SK-MEL-5 (cell line): ENCODE data around the gene TIAM1. TPM values are rescaled to one million over a fixed set of nuclear protein-coding genes. Genes with fewer than 3 reads are reported as not detected.

Experiments used
- DNase-seq: peaks from one replicate; pipeline ENCODE4 v3.0.0-alpha.2; 2016; ENCODE audit warnings: low read depth, low spot score
- in situ Hi-C: cut with HindIII; loops from 2 replicates; pipeline ENCODE4 v1.10.0; 2016; ENCODE audit warnings: low sequenced_read_pairs, high pct_unique_total_duplicates, low pct_unique_long_range_greater_than_20kb
- total RNA-seq: library from RNA; depleted of rRNA; stranded (reverse); fragments of >200 nt; shearing (Covaris generic); gene quantifications from 2 replicates; pipeline ENCODE4 v1.2.3, GENCODE V29; 2014

TIAM1 gene
- total RNA-seq, 1 experiment from 2014 or later, result 4.3 TPM

DNA sequence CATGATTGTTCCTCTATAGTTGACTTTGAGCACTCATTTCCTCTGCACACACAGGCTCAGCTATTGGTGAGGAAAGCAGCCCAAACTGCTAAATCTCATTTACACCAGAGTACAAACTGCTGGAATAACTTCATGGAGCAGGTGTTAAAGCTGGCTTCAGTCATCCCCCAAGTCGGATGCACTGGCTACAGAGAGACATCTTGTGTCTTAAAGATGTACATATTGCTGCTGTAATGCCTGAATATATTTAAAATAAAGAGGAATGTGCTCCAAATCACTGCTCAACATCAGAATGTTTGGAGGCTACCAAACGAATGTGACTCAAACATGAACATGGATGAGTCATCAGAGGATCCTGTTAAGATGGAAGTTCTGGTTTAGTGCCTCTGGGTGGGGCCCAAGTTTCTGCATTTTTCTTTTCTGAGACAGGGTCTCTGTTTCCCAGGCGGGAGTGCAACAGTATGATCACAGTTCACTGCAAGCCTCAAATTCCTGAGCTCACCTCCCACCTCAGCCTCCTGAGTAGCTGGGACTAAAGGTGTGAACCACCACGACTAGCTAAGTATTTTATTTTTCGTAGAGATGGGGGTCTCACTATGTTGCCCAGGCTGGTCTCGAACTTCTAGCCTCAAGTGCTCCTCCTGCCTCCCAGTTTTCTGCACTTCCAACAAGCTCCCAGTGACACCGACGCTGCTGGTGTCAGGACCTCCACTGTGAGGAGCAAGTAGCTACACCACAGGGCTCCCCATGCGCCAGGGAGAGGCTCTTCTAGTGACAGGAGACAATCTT lies 226.7 kb downstream of the TIAM1 start:
- no peak for DNase-seq
- in situ Hi-C loops, result no loop called here

DNA sequence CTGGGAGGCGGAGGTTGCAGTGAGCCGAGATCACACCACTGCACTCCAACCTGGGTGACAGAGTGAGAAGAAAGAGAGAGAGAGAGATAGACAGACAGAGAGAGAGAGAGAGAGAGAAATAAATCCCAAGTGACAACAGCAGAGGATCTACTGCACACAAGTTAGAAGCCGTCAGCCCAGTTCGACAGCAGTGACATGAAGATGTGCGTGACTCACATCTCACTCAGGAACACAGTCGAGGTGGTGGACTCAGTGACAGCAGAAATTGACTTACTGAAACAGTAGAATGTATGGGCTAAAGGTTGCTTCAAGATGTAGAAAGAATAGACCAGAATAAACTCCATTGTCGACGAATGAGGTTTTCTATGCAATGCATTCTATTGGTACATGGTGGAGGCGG lies 228.8 kb downstream of the TIAM1 start:
- no peak for DNase-seq
- in situ Hi-C loops, result no loop called here

DNA sequence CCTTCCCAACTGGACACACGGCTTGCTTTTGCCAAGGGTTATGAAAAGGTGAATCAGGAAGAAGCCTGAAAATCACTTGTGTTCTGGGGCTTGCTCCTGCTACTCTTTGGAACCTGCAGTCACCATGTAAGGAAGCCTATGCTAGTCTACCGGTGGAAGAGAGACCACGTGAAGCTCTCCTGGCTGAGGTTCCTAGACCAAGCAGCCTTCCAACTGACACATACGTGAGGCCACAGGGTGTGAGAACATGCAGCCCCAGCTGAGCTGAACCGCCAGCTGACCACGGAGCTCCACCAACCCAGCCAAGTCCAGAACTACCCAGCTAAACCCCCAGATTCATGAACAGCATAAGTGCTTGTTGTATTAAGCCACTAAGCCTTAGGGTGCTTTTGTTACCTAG lies 233.0 kb downstream of the TIAM1 start:
- in situ Hi-C loops, result no loop called here
- DNase-seq, result no peak

DNA sequence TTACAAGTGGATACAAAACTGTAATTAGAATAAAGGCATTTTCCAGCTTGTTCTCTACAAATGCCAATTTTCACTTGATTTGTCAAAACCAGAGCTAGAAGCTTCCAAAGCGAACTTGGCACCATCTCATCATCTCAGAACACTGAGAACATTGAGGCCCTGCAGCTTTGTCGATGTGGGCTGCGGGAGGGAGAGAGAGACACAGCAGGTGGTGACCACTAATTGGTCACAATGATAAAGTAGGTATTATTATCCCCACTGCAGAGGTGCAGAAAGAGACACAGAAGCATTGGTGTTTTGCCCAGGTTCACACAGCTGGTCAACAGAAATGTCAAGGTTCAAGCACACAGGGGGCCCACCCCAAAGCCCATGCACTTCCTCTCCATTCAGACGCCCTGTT lies 233.6 kb downstream of the TIAM1 start:
- peak; percentile 68 for DNase-seq
- in situ Hi-C loops, result no loop called here

DNA sequence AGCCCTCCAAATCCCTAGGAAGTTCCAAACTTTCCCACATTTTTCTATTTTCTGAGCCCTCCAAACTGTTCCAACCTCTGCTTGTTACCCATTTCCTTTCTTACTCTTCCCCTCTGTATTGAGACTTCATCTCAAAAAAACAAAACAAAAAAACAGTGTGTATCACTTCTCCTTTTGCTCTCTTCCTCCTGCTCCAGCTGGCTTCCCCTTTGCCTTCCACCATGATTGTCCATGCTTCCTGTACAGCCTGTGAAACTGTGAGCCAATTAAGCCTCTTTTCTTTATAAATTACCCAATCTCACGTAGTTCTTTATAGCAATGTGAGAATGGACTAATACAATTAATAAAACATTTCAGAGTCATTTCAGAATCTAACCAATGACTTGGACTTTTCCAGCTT lies 236.2 kb downstream of the TIAM1 start:
- in situ Hi-C loops, result no loop called here
- DNase-seq, result no peak

DNA sequence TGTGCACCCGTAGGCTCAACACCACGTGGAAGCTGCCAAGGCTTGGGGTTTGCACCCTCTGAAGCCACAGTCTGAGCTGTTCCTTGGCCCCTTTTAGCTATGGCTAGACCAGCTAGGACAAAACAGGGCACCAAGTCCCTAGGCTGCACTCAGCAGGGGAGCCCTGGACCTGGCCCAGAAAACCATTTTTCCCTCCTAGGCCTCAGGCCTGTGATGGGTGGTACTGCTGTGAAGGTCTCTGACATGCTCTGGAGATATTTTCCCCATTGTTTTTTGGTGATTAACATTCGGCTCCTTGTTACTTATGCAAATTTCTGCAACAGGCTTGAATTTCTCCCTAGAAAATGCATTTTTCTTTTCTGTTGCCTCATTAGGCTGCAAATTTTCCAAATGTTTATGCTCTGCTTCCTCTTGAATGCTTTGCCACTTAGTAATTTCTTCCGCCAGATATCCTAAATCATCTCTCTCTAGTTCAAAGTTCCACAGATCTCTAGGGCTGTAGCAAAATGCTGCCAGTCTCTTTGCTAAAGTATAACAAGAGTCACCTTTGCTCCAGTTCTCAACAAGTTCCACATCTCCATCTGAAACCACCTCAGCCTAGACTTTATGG lies 236.8 kb downstream of the TIAM1 start:
- in situ Hi-C loops, result no loop called here

DNA sequence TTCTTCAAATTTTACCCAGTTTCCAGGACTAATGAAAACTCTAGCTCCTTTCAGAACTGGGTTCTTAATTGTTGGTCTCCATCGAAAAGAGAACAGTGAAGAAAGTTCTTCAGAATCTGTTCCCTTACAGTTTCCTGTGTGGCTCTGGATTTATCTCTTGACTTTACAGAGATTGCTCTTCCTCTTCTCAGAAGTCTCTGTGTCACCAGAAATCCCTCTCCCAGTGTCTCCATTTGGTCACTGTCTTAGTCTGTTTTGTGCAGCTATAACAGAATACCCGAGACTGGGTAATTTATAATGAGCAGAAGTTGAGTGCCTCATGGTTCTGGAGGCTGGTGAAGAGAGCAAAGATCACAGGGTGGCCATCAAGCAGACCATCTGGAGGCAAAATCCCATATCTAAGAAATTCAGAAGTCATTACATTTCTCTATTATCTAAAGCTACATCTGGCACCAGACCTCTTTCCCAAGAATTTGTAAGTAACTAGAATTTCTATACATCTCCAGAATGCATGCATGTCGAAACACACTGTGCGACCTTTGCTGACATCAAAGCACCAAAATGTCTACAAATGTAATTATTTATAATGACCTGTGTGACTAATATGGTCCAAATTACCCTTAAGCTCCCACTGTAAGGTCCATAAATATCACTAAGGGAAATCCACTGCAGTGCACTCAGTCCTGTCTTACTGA lies 240.3 kb downstream of the TIAM1 start:
- in situ Hi-C loops, result no loop called here

More for the DNA sequence above, 236.8 kb downstream of the TIAM1 start:
- DNase-seq, result no peak

DNA sequence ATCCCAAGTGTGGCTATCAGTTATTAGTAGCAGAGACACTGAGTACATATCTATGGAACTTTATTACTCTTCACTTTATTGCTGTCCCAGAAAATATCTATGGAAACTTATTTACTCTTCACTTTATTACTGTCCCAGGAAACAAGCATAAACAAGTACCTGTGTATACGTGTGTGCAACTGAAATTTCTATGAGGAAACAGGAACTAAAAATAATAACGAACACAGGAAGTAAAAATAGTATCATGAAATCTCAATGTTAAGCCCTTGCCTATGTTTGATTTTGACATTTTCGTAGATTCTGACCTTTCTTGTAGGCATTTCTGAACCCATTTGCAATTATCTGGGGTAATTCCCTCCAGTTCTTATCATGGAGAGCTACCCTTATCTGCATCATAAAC lies 240.9 kb downstream of the TIAM1 start:
- no peak for DNase-seq
- in situ Hi-C loops, result no loop called here

More for the DNA sequence above, 240.3 kb downstream of the TIAM1 start:
- no peak for DNase-seq

DNA sequence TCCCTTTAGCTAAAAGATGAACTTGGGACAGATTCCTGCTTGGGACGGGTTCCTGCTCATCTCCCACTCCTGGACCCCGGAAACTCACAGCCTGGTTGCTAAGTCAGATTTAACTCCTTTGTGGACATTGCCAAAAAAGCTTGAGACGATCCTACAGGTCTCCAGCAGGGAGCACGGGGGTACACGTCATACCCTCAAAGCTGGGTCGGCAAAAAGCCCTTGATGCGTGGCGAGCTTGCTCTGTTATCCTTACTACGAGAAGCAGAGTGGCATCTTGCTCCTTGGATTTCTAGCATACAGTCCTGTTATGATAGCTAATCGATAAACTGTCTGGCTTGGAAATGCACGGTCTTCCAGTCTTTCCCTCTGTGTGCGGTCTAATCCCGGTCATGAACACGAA lies 244.9 kb downstream of the TIAM1 start:
- in situ Hi-C loops, result no loop called here
- no peak for DNase-seq

DNA sequence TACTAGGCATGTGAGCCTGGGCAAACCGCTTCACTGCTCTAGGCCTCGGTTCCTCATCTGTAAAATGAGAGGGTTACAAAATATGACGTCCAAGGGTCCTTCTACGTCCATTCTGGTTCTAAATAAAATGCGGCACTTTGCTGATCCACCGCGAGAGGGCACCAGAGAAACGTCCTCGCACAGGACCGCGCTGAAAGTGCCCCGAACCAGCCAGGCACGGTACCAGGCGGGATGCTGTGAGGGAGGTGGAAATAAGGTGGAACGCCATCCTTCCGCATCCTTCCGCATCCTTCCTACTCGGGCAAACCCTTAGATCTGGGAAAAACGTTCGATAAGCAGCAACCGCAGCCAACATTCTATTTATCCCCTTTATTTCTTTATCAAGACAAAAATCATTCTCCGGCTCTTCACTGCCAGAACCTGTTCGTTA lies 245.5 kb downstream of the TIAM1 start:
- in situ Hi-C loops, result no loop called here
- DNase-seq, result peak; percentile 64

DNA sequence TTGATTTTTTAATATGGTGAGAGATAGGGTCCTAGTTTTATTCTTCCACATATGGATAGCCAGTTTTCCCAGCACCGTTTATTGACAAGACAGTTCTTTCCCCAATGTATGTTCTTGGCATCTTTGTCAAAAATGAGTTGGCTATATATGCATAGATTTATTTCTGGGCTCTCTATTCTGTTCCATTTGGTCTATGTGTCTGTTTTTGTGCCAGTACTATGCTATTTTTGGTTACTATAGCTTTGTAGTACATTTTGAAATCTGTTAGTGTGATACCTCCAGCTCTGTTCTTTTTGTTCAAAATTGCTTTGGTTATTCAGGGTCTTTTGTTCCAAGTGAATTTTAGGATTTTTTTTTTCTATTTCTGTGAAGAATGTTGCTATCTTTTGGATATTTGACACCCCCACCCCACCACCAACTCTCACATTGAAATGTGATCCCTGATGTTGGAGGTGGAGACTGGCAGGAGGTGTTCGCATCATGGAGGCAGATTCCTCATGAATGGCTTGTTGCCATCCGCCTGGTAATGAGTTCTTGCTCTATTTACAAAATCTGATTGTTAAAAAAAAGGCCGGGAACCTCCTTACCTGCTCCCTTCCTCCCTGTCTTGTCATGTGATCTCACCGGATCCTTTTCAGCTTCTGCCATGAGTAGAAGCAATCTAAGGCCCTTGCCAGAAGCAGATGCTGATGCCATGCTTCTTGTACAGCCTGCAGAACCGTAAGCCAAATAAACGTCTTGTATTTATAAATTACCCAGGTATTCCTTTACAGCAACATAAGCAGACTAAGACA lies 251.0 kb downstream of the TIAM1 start:
- DNase-seq, result no peak
- in situ Hi-C loops, result no loop called here

DNA sequence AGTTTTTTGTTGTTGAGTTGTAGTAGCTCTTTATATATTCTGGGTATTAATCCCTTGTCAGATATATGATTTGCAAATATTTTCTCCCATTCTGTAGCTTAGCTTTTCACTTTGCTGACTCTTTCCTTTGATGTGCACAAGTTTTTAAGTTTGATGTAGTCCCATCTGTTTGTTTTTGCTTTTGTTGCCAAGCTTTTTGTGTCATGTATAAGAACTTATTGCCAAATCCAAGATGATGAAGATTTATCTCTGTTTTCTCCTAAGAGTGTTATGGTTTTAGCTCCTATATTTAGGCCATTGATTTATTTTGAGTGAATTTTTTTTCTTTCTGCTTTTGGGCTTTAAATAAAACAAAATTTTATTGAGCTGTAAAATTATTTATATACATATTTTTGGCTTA lies 253.7 kb downstream of the TIAM1 start:
- in situ Hi-C loops, result no loop called here

DNA sequence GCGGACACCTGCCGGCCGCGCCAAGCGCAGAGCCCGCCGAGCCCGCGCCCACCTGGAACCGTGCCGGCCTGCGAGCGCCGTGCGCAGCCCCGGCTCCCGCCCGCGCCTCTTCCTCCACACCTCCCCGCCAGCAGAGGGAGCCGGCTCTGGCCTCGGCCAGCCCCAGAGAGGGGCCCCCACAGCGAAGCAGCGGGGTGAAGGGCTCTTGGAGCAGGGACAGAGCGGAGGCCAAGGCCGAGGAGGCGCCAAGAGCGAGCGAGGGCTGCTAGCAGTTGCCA lies 255.6 kb downstream of the TIAM1 start:
- in situ Hi-C loops, result no loop called here
- no peak for DNase-seq

More for the DNA sequence above, 253.7 kb downstream of the TIAM1 start:
- DNase-seq, result no peak

DNA sequence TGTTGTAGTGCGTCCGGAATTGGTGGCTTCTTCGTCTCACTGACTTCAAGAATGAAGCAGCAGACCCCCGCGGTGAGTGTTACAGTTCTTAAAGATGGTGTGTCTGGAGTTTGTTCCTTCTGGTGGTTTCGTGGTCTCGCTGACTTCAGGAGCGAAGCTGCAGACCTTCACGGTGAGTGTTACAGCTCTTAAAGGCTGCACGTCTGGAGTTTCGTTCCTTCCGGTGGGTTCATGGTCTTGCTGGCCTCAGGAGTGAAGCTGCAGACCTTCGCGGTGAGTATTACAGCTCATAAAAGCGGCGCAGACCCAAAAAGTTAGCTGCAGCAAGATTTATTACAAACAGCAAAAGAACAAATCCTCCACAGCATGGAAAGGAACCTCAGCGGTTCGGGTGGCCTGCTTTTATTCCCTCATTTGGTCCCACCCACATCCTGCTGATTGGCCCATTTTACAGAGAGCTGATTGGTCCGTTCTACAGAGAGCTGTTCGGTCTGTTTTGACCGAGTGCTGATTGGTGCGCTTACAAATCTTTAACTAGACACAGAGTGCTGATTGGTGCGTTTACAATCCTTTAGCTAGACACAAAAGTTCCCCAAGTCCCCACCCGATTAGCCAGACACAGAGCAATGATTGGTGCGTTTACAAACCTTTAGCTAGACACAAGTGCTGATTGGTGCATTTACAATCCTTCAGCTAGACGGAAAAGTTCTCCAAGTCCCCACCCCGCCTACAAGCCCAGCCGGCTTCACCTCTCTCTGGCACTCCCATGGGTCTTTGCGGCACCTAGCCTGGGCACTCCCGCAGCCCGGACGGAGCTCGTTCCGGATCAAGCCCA lies 256.2 kb downstream of the TIAM1 start:
- no peak for DNase-seq
- in situ Hi-C loops, result no loop called here

DNA sequence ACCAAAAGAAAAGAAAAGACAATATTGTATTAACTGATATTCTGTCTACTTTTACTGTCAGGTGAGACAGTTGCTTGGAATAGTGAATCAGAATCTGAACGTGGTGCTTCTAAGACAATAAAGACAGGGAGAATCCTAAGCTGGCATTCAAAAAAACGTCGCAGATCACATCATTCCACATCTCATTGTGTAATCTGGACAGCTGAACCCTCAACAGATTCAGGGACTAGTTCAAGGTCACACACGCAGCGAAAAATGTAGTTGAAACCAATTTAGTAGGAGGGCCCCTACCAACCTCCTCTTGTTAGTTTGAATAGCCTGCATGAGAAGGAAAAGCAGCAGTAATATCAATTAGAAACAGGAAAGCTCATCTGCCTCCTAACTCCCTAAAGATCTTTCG lies 259.4 kb downstream of the TIAM1 start:
- in situ Hi-C loops, result no loop called here
- no peak for DNase-seq

DNA sequence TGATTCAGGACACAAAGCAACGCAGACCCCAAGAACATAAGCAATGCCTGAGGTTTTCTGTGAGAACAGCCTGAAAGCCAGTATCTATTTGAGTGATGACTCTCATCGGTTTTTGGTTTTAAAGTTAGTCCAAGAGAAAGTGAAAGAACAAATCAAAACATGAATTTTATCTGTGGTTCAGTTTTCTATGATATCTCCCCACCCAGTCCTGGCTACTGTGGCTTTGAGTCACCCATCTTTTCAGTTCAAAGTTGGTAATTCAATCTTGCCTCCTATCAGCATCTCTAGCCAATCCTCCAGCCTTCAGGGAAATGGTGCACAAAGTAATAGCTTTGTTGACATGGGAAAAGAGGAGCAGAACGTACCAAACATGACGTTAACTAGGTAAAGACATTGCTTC lies 265.3 kb downstream of the TIAM1 start:
- in situ Hi-C loops, result no loop called here
- no peak for DNase-seq

DNA sequence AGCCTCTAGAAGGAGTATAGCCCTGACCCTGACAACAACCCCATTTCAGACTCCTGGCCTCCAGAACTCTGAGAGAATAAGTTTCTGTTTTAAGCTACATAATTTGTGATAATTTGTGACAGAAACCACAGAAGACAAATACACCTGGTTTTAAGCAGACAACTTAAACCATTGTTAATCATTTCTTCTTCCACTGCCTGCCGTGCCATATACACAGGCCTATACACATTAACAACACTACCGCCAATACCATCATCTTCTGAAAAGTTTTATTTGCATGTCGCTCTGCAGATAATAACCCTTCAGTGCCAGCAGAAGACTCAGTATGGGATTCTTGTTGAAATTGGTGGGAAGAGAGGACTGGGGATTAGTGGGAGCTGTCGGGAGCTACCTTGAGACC lies 265.8 kb downstream of the TIAM1 start:
- DNase-seq, result no peak
- in situ Hi-C loops, result no loop called here
